Duodenal mucosa (tissue), 2 donors: Measurements from ENCODE around the gene ORM2.
A peak's percentile ranks its signal among the peaks of the same experiment; 100 is the strongest.

Source experiments
- H3K27ac ChIP-seq: one replicate; pipeline ENCODE4 v1.7.0; 2013; ENCODE audit warnings: low read depth, low read length
- H3K27me3 ChIP-seq, 2 donors: one replicate each; pipeline ENCODE4 v1.7.0; 2013; ENCODE audit warnings: low read length in 2 of 2, control low read depth in 1 of 2; ENCODE audit not compliant: insufficient read depth in 2 of 2, control insufficient read depth in 1 of 2
- H3K36me3 ChIP-seq, 2 donors: one replicate each; pipeline ENCODE4 v1.7.0; 2013; ENCODE audit warnings: low read length in 2 of 2, control low read depth in 1 of 2; ENCODE audit not compliant: insufficient read depth in 2 of 2, control insufficient read depth in 1 of 2
- H3K4me1 ChIP-seq, 2 donors: one replicate each; pipeline ENCODE4 v1.7.0; 2013; ENCODE audit warnings: low read length in 2 of 2, control low read depth in 1 of 2; ENCODE audit not compliant: insufficient read depth in 2 of 2, control insufficient read depth in 1 of 2
- H3K4me3 ChIP-seq, 2 donors: one replicate each; pipeline ENCODE4 v1.7.0; 2013; ENCODE audit warnings: low read length in 2 of 2, low read depth in 1 of 2
- H3K9ac ChIP-seq, 2 donors: one replicate each; pipeline ENCODE4 v1.7.0; 2013; ENCODE audit warnings: low read length in 2 of 2, low read depth in 1 of 2
- H3K9me3 ChIP-seq, 2 donors: one replicate each; pipeline ENCODE4 v1.7.0; 2013; ENCODE audit warnings: low read length in 2 of 2, control low read depth in 1 of 2; ENCODE audit not compliant: control insufficient read depth in 1 of 2

Gene ORM2

DNA sequence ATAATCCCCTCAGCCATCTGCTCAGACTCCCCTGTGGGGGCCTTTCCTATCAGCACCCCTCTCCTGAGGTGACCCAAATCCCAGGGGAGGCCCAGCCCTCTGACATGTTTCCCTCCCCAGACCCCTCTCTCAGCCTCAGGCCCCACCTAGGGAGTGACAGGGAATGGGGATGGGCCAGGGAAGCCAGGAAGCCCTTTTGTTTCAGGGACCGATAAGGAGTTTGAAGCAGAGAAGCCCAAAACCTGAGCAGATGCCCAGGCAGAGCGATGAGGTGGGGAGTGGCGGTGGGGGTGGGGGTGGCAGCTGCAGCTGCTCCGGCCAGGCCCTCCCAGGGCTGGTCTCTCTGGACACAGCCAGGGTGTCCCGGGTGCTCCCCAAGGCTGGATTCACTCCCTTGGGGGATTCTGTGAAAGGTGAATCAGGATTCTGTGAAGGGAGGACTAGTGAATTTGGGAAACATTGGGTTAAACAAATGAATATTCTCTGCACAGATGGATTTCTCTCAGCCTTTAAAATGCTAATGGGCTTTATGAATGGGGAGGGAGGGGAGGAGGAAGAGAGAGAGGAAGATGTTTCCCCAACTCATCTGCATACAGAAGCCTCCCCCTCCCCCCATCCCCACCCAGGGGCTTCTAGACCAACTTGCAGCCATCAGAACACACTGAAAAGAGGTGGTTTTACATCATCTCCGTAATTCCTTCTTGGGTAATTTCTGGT, 40.7 kb downstream of the ORM2 start:
- Histone ChIP-seq H3K4me3 (no peak overlapping the region), H3K27ac (no peak overlapping the region), H3K9ac (no peak overlapping the region), H3K27me3 (no peaks in the 10 kb centered on the region), H3K9me3 (no peaks in the 10 kb centered on the region), H3K4me1 (peaks cover 36 to 50% of the 10 kb centered on the region in 2 donors), H3K36me3 (peaks cover 31 to 64% of the 10 kb centered on the region in 2 donors)

DNA sequence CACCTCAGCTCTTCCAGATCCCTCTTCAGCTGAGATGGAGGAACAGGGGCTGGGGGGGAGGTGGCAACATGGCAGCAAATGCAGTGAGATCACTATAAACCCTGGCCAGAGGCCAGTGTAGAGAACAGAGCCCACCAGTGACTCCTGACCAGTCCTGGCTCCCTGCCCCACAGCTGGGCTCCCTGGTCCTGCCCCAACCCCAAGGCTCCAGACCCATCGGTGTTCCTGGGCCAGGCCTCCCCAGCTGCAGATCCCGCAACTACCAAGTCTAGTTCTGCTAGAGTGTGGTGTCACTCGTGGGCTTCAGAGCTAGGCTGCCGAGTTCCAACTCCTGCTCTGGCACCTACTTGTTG, 41.3 kb downstream of the ORM2 start:
- Histone ChIP-seq H3K9ac (no peak overlapping the region), H3K4me1 (peaks cover 36 to 46% of the 10 kb centered on the region in 2 donors), H3K27ac (no peak overlapping the region), H3K9me3 (no peaks in the 10 kb centered on the region), H3K4me3 (no peak overlapping the region), H3K36me3 (peaks cover 31 to 60% of the 10 kb centered on the region in 2 donors), H3K27me3 (no peaks in the 10 kb centered on the region)

DNA sequence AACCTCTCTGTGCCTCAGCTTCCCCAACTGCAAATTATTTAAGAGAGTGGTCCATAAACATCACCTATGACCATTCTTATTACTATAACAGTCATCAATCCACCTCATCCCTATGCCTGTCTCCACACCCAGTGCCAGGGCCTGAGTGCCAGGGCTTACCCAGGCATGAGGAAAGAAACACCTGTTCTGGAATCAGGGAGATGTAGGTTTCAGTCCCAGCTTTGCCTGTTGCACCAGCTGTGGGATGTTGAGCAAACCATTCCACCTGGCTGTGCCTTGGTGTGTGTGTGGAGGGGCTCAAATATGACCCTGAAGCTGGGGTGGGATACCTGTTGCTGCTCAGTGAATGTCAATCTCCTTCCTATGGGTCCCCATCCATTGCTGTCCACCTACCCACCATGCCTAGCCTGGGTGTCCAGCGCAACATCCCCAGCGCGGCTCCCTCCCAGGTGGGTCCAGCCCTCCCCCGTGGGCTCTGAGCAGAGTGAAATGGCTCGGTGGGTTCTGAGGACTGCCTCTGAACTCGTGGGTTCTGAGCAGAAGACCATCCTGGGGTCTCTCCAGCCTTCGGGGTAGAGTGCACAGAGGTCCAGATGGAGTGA, 41.8 kb downstream of the ORM2 start:
- Histone ChIP-seq H3K27me3 (no peaks in the 10 kb centered on the region), H3K9ac (peak overlapping the region in 1 of 2 donors; percentile 7), H3K9me3 (no peaks in the 10 kb centered on the region), H3K36me3 (peaks cover 31 to 63% of the 10 kb centered on the region in 2 donors), H3K4me1 (peaks cover 36 to 46% of the 10 kb centered on the region in 2 donors), H3K4me3 (no peak overlapping the region), H3K27ac (no peak overlapping the region)

DNA sequence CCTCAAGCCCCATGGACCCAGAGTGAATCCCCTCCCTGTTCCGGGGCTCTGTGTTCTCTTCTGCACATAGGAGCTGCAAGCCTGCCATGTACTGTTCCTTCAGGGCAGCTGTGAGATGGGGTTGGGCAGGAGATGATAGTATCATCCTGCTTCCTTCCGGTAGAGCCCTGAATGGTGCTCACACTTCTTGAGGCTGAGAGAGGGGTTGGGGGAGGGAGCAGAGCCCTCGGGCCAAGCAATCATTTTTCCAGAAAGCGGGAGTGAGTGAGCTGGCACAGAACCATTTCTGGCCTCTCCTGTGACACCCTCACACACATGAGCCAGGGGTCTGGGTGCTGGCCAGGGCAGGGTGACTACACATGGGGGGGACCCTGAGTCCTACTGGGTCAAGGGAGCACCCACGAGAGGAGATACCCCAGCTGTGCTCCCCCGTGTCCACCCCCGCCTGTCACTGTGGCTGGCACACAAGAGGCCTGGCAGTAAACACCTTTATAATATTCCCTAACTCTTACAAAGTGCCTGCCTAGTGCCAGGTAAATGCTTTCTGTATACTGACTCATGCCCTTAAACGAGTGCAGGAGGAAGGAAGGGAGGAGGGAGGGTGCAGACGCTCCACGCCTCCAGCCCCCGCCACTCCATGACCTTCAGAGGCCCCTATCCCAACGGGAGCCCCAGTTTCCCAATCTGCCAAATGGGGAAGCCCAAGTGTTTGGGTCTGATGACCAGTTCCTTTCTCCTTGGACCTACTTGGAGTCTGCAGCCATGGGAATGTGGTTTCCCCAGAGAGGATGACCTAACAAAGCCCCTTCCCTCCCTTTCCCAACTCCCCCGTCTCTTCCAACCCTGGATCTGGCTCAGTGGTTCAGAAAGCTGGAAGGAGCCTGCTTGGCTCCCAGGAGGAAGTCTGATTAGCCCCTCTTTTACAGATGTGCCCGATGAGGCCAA, 42.6 kb downstream of the ORM2 start:
- peak overlapping the region; percentile 61 for H3K27ac ChIP-seq
- no peak overlapping the region for H3K4me3 ChIP-seq
- peak overlapping the region in 1 of 2 donors; percentile 37 for H3K9ac ChIP-seq
- H3K4me1 ChIP-seq, result peaks cover 33 to 43% of the 10 kb centered on the region in 2 donors
- H3K36me3 ChIP-seq, result peaks cover 37 to 67% of the 10 kb centered on the region in 2 donors
- no peaks in the 10 kb centered on the region for H3K27me3 ChIP-seq
- no peaks in the 10 kb centered on the region for H3K9me3 ChIP-seq

DNA sequence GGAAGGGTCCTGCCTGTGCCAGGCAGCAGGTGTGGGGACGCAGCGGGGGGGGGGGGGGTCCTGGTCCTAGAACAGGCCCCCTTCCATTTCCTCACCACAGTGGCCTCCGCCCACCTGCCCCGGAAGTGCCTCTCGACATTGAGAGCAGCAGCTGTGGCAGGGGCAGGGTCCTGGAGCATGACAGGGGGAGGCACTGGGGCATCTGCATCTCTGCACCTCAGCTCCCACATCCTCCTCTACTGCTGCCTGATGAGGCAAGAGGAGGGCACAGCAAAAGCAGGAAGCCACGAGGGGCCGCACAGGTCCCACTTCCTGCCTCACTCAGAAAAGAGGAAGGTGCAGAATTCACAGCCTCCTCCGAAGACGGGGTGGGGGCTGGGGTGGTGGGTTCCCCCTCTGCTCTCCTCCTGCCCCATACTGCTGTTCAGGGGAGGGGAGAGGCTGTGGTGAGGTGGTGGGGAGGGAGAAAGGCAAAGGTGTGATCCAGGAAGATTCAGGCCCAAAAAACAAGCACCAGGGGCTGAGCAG, 43.3 kb downstream of the ORM2 start:
- no peaks in the 10 kb centered on the region for H3K9me3 ChIP-seq
- H3K36me3 ChIP-seq, result peaks cover 37 to 67% of the 10 kb centered on the region in 2 donors
- no peak overlapping the region for H3K9ac ChIP-seq
- no peaks in the 10 kb centered on the region for H3K27me3 ChIP-seq
- no peak overlapping the region for H3K4me3 ChIP-seq
- H3K27ac ChIP-seq, result peak overlapping the region; percentile 35
- peaks cover 26 to 38% of the 10 kb centered on the region in 2 donors for H3K4me1 ChIP-seq

DNA sequence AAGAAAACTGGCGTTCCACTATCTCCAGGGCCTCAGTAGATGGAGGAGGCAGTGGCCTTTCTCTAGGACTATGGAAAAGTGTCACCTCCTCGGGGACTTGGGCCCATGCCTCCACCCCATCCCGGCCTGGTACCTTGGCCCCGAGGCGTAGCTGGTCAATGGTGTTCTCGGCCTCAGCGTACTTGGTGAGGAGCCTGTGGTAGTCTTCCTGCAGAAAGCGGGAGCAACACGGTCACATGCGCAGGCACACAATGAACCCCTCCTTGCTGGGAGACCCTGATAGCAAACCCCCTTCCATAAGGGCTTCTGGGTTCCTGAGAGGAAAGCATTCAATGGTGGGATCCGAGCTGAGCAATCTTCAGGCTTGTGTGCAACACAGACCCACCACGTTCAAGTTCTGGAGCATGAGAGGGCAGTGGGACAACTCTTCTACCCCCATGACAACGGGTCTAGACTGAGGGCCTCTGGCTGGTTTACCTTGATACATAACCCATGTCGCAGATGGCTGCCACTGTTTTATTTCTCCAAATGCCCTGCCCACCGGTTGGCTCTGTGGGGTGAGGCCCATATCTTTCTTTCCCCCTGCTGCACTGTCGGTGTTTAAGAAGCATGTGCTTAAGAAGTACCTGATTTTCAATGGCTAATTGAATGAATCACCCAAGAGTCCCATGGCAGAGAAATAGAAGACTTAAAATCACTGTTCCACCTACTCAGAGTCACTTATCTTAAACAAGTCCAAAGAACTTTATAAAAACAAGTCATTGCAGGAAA, 44.5 kb downstream of the ORM2 start:
- H3K27ac ChIP-seq, result no peak overlapping the region
- no peak overlapping the region for H3K4me3 ChIP-seq
- no peaks in the 10 kb centered on the region for H3K27me3 ChIP-seq
- no peak overlapping the region for H3K9ac ChIP-seq
- H3K9me3 ChIP-seq, result no peaks in the 10 kb centered on the region
- peaks cover 34 to 68% of the 10 kb centered on the region in 2 donors for H3K36me3 ChIP-seq
- peaks cover 25 to 44% of the 10 kb centered on the region in 2 donors for H3K4me1 ChIP-seq

DNA sequence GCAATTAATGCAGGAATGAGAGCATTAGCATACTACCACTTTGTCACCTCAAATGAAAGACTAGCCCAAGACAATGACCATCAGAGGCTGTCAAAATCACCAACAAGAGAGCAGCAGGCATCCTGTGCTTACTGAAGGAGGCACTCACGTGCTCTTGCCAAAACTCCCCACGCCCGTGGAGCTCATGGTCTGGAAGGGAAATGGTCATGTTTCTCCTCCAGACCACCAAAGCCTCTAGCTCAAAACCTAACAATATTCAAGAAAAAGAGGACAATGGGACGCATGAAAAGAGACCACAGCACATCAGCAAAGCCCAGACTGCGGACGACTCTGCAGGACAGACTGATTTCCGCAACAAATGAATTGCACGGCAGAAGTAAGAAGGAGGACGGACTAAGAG, 45.3 kb downstream of the ORM2 start:
- Histone ChIP-seq H3K9me3 (no peaks in the 10 kb centered on the region), H3K4me3 (no peak overlapping the region), H3K36me3 (peaks cover 40 to 68% of the 10 kb centered on the region in 2 donors), H3K9ac (no peak overlapping the region), H3K27ac (no peak overlapping the region), H3K27me3 (no peaks in the 10 kb centered on the region), H3K4me1 (peaks cover 25 to 42% of the 10 kb centered on the region in 2 donors)

DNA sequence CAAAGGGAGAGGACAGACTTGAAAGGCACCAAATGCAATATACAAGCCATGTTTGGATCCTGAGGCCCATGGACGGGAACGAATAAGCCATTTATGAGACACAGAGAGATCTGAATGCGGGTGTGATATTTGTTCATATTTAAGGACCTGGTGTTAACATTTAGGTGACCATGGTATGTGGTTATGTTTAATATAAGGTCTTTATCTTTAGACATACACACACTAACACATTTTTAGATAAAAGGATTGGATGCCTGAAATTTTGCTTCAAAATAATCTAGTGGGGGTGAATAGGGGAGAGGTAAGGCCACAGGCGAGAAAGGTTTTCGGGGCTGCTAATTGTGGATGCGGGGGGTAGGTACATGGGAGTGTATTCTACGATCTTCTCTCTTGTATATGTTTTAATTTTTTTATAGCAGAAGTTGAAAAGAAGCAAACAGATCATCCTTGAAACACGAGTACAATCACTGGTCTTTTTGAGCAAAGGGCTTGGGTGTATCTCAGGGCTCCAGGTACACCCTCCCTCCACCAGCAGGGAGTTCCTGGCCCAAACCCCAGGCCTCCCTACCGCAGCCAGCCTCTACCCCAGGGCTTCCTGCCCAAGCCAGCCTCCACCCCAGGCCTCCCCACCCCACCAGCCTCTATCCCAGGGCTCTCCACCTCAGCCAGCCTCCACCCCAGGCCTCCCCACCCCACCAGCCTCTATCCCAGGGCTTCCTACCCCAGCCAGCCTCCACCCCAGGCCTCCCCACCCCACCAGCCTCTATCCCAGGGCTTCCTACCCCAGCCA, 45.9 kb downstream of the ORM2 start:
- Histone ChIP-seq H3K36me3 (peaks cover 40 to 74% of the 10 kb centered on the region in 2 donors), H3K9ac (no peak overlapping the region), H3K9me3 (no peaks in the 10 kb centered on the region), H3K4me3 (no peak overlapping the region), H3K27ac (no peak overlapping the region), H3K27me3 (no peaks in the 10 kb centered on the region), H3K4me1 (peaks cover 25 to 42% of the 10 kb centered on the region in 2 donors)
